Osteocyte (in vitro differentiated cells): Measurements from ENCODE around the gene PRELID2. TPM values are rescaled to one million over a fixed set of nuclear protein-coding genes. Genes with fewer than 3 reads are reported as not detected.

Source experiments
- DNase-seq: peaks from one replicate; pipeline ENCODE4 v3.0.0; 2021; ENCODE audit warnings: mixed read lengths; ENCODE audit not compliant: unreplicated experiment; ENCODE audit errors: extremely low spot score
- H3K27ac Mint-ChIP-seq: one replicate; pipeline ENCODE4 v1.8.0; 2021; ENCODE audit warnings: mild to moderate bottlenecking, mixed read lengths; ENCODE audit not compliant: unreplicated experiment
- H3K27me3 Mint-ChIP-seq: one replicate; pipeline ENCODE4 v1.8.0; 2021; ENCODE audit warnings: mixed read lengths; ENCODE audit not compliant: unreplicated experiment
- H3K36me3 Mint-ChIP-seq: one replicate; pipeline ENCODE4 v1.8.0; 2021; ENCODE audit warnings: mixed read lengths; ENCODE audit not compliant: unreplicated experiment
- H3K4me1 Mint-ChIP-seq: one replicate; pipeline ENCODE4 v1.8.0; 2021; ENCODE audit warnings: mixed read lengths; ENCODE audit not compliant: unreplicated experiment
- H3K4me3 Mint-ChIP-seq: one replicate; pipeline ENCODE4 v1.8.0; 2021; ENCODE audit warnings: mild to moderate bottlenecking, moderate library complexity, mixed read lengths; ENCODE audit not compliant: unreplicated experiment
- H3K9me3 Mint-ChIP-seq: one replicate; pipeline ENCODE4 v1.8.0; 2021; ENCODE audit warnings: mixed read lengths; ENCODE audit not compliant: unreplicated experiment
- CTCF ChIP-seq: fragments of 200-600 bp; sonication (generic); IDR thresholded peaks from 2 replicates; pipeline ENCODE4 v1.5.0; 2021; ENCODE audit warnings: antibody characterized with exemption, mild to moderate bottlenecking, moderate library complexity
- total RNA-seq: library from RNA; stranded (reverse); gene quantifications from 2 replicates; pipeline ENCODE4 v1.2.1, GENCODE V29; 2021

PRELID2 gene
- total RNA-seq, 1 donor from 2014 or later = 4.7 TPM

- peaks cover 20% of the 10 kb centered on the region for H3K4me1 Mint-ChIP-seq
- H3K36me3 Mint-ChIP-seq = peaks cover 2% of the 10 kb centered on the region
- peak overlapping the region; percentile 28 for H3K4me3 Mint-ChIP-seq
- no peaks in the 10 kb centered on the region for H3K9me3 Mint-ChIP-seq
- TF ChIP-seq CTCF = peak; percentile 17
- peak overlapping the region; percentile 69 for H3K27ac Mint-ChIP-seq
- no peak for DNase-seq
- no peaks in the 10 kb centered on the region for H3K27me3 Mint-ChIP-seq
Measured at GRCh38 chr5:145752947-145753346, 82.2 kb downstream of the PRELID2 start.

GRCh38 chr5:145752534-145752933 is 82.6 kb downstream of the PRELID2 start:
- no peaks in the 10 kb centered on the region for H3K27me3 Mint-ChIP-seq
- no peak for TF ChIP-seq CTCF
- H3K4me3 Mint-ChIP-seq = peak overlapping the region; percentile 28
- H3K9me3 Mint-ChIP-seq = no peaks in the 10 kb centered on the region
- H3K27ac Mint-ChIP-seq = peak overlapping the region; percentile 69
- peaks cover 2% of the 10 kb centered on the region for H3K36me3 Mint-ChIP-seq
- peaks cover 20% of the 10 kb centered on the region for H3K4me1 Mint-ChIP-seq
- DNase-seq = no peak

DNA sequence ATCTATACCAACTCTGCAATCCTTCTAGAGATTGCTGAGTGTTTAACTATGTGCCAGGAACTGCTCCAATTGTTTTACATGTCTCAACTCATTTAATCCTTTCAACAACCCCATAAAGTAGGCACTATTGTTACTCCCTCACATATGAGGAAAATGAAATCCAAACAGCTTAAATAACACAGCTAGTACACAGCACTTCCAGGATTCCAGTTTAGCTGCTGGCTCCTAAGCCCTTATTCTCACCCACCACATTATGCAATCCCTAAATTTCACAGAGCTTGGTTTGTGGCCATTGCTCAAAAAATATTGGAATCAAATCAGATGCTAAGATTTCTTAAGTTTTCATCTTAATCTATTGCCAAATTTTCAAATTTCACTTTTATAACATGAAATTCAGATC is 84.9 kb downstream of the PRELID2 start:
- no peak for TF ChIP-seq CTCF
- Mint-ChIP-seq H3K36me3 (peaks cover 2% of the 10 kb centered on the region), H3K4me3 (no peak overlapping the region), H3K27ac (no peak overlapping the region), H3K4me1 (peaks cover 20% of the 10 kb centered on the region), H3K27me3 (no peaks in the 10 kb centered on the region), H3K9me3 (no peaks in the 10 kb centered on the region)
- no peak for DNase-seq

- Mint-ChIP-seq H3K36me3 (no peaks in the 10 kb centered on the region), H3K27ac (no peak overlapping the region), H3K27me3 (no peaks in the 10 kb centered on the region), H3K4me1 (no peaks in the 10 kb centered on the region), H3K9me3 (peaks cover 5% of the 10 kb centered on the region), H3K4me3 (no peak overlapping the region)
- no peak for DNase-seq
- TF ChIP-seq CTCF = no peak
Measured at GRCh38 chr5:145743396-145744061, 91.6 kb downstream of the PRELID2 start.

- Mint-ChIP-seq H3K36me3 (no peaks in the 10 kb centered on the region), H3K4me1 (no peaks in the 10 kb centered on the region), H3K27ac (no peak overlapping the region), H3K9me3 (peaks cover 9% of the 10 kb centered on the region), H3K4me3 (no peak overlapping the region), H3K27me3 (no peaks in the 10 kb centered on the region)
- DNase-seq = no peak
- TF ChIP-seq CTCF = no peak
Measured at GRCh38 chr5:145739843-145740242, 95.3 kb downstream of the PRELID2 start.
